Fibroblast of gingiva (primary cell): Measurements from ENCODE around the gene REEP3.
"Not testable (repeated sequence)": the region's sequence is repeated elsewhere in the genome, so short reads cannot be mapped to it uniquely, and the experiment has no call there.

ENCODE experiments used
- DNase-seq: peaks from one replicate; pipeline ENCODE4 v3.0.0-alpha.2; 2011; ENCODE audit warnings: low read depth

Gene REEP3

DNA sequence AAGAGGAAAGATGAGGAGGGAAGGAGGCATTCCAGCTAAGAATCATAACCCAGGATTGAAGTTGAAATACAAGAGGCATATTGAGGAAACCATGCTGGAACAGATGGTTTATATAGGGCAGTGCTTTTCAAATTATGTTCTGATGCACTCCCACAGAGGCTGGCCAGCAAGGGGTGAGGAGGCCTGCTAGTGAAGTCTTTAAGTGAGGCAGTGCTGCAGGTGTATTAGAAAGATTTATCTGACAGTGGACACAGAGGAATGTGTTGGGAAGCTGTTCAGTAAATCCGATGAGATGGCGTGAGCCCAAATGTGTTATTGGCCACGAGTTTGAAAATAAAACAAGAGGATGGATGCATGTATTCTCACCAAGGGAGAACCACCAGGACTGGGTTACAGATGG is 28.6 kb downstream of the REEP3 start:
- DNase-seq: no peak

DNA sequence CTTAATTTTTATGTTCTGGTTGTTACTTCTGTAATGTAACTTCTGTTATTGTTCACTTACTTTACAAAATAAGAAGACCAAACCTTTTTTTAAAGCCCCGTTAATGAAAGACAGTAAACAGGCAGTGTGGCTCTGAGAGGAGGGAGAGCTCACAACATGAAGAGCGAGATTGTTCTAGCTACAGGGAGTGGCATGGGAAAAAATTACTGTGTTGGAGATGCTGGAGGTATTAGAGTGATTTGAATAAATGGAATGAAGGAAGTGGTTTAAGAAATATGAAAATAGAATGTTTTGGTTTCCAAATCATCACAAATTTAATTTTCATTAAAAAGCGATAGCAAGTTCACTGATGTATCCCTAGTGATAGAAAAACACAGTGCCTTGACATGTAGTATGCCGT is 31.8 kb downstream of the REEP3 start:
- peak; percentile 80 for DNase-seq

DNA sequence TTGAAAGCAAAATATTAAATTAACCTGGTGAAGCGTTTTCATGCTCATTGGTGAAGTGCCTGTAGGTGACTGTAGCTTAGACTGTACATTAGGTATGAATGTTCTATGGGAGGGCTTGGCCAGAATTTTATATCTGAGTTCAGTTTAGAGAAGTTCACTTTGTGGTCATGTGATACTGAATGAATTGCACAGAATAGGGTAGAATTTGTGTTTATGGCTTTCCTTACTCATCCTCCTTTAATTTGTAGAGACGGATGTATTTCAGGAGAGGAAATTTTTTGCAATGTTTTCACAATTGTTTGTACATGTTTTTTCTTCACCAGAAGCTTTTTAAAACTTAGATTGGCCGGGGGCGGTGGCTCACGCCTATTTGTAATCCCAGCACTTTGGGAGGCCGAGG is 32.3 kb downstream of the REEP3 start:
- DNase-seq: peak; percentile 70

DNA sequence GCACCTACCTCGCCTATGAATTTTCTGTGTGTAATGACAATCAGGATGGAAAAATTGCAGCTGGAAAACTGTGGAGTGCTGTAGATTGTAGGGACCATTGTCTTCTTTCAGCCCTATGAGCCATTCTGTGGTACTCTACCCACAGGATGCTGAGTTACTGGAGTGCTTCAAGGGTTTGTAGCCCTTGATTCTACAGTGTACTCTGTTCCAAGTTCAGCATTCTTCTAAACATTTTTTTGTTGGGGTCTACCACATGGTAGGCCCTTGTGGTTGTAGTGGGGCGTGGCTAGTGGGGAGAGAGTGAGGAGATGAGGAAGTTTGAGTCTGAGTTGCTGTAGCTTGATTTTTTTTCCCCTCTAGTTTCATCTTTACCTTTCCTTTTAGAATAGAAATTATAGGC is 33.5 kb downstream of the REEP3 start:
- peak; percentile 53 for DNase-seq

DNA sequence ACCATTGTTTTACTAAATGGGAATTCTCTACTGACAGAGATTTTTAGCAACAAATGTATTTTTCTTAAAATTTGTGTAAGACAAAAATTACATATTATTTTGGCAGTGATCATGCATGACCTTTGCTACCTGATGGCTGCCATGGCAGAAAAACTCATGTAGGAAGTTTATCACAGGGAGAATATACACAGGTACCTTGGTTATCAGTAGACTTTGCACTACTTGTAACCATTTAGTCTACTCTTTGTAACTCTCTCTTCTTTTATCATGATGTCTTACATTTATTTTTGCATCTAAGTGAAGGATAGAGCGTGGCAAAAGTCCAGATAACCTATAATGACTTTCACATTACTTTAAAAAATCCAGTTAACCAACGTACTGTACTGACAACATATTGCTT is 34.1 kb downstream of the REEP3 start:
- DNase-seq: peak; percentile 26

DNA sequence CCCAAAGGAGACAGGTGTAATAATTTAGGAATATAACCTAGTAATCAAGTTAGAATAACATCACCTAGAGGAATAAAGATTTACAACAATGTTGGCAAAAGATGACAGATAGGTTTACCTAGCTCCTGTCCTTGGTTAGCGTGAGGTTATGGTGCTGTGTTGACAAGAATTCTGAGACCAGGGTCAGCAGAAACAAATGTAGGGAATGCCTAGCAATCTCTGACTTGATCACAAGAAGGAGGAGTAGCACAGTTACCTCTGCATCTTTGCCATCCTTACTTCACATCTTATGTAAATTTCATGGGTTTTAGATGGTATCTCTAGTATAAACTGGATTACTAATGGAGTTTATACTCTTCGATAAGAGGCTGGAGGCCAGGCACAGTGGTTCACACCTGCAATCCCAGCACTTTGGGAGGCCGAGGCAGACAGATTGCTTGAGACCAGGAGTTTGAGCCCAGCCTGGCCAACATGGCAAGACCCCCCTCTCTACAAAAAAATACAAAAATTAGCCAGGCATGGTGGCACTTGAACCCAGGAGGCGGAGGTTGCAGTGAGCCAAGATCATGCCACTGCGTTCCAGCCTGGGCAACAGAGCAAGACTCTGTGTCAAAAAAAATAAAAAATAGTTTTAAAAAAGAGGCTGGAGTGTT is 37.1 kb downstream of the REEP3 start:
- DNase-seq: no peak

DNA sequence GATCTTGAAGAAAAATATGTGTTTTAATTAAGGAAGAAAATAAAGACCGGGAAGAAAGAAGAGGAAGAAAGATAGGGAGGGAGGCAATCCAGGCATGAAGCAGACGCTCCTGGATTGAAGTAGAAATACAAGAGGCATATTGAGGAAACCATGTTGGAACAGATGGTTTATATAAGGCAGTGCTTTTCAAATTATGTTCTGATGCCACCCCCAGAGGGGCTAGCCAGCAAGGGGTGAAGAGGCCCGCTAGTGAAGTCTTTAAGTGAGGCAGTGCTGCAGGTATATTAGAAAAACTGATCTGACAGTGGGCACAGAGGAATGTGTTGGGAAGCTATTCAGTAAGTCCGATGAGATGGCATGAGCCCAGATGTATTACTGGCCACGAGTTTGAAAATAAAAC is 40.1 kb downstream of the REEP3 start:
- no peak for DNase-seq

DNA sequence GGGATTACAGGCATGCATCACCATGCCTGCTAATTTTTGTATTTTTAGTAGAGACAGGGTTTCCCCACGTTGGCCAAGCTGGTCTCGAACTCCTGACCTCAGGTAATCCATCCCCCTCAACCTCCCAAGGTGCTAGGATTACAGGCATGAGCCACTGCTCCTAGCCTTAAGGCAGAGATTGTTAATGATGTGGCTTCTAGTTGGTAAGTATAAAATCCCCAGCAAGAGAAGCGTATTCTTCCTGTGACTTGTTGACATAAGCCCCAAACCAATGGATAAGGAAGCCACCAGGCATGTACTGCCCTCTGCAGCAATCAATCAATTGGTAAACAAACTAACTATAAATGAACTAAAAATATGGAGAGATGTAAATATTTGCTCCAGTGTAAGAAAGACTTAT is 41.2 kb downstream of the REEP3 start:
- DNase-seq: no peak

DNA sequence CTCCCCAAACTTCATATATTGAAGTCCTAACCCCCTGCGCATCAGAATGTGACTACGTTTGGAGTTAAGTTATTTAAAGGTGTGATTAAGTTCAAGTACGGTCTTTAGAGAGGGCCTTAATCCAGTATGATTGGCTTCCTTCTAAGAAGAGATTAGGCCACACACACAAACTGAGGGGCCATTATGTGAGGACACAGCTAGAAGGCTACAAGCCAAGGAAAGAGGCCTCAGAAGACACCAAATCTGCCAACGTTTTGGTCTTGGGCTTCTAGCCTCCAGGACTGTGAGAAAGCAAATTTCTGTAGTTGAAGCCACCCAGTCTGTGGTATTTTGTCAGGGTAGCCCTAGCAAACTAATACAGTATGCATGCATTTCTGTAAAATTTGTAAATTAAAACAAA is 41.7 kb downstream of the REEP3 start:
- DNase-seq: no peak

DNA sequence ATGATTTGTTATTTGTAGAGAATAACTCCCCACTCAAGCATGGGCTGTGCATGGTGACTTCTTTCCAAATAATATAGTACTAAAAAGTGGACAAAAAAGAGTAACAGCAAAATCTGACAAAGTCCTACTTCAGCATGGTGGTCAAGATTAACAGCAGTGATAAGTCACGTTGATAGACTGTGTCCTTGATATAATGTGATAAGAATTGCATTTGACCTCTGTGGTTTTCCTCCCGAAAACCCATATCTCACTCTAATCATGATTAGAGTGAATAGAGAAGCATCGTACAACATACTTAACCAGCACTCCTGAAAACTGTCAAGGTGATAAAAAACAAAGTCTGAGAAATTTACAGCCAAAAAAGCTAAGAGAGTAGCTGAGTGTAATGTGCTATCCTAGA is 42.4 kb downstream of the REEP3 start:
- DNase-seq: no peak

DNA sequence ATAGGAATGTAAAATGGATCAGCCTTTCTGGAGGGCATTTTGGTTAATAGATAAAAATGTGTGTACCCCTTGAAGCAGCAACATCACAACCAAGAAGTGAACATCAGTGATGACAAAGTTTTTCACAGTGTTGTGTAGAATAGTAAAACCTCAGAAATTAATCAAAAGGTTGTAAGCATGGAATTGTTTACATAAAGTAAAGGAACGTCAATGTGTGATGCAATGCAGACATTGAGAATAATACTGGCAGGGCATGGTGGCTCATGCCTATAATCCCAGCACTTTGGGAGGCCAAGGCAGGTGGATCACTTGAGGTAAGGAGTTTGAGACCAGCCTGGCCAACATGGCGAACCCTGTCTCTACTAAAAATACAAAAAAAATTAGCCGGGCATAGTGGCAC is 43.5 kb downstream of the REEP3 start:
- not testable (repeated sequence) for DNase-seq

DNA sequence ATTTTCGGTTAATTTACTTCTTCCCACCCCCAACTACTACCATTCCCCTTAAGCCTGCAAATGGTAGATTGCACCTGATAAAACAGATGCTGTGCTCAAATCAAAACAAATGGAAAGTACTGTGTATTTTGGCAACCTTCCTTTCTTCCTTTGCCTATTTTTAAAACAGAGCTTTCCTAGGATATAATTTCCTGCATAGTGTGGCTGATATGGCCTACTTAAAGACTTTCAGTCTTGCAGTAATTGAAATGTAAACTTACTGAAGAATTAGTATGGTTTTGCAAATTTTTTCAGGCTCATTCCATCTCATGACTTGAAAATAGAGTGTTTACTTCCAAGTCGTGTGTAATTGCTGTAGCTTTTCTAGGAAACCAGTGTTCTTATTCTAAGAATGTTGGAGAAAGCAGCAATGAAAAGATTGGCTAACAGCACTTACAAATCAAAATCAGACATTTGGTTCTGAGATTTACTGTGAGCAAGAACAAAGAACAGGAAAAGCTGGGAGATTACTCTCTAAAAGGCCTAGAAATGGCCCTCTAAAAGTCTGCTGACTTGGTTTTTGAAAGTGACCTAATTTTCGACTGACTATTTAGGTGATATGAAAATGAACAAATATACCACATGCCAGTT is 52.0 kb downstream of the REEP3 start:
- peak; percentile 92 for DNase-seq

DNA sequence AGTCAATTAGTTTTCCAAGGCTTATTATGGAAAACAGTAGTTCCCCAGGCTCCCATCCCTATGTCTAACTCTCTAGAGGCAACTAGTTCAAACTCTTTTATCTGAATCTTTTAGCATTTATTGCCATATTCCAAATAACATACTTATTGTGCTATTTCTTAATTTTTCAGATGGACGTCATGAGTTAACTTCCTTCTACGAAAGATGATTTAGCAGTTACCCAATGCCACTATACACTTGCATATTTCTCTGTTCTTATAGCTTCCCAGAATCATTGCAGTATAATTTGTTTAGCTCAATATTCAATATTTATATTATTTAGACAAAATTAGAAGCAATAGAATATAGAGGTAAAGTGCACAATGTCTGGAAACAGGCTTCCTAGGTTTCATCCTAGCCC is 52.8 kb downstream of the REEP3 start:
- DNase-seq: no peak

DNA sequence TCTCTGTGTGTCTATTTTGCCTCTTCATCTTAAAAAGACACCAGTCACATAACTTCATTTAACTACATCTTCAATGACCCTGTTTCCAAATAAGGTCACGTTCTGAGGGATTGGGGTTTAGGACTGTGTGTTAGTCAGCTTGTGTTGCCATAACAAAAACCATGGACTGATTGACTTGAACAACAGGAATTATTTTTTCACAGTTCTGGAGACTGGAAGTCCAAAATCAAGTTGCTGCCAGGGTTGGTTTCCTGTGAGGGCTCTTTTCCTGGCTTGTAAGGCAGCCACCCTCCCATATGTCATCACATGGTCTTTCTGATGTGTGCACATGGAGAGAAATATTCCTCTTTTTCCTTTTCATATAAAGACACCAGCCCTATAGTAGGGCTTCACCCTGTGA is 55.3 kb downstream of the REEP3 start:
- no peak for DNase-seq

DNA sequence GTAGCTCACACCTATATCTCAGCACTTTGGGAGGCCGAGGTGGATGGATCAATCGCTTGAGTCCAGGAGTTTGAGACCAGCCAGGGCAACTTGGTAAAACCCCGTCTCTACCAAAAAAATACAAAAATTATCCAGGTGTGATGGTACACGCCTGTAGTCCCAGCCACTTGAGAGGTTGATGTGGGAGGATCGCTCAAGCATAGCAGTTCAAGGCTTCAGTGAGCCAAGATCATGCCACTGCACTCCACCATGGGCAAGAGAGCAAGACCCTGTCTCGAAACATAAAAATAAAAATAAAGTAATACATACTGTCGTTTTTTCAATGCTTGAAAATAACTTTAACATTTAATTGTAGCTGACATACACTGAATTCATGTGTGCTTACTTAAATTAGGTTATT is 57.3 kb downstream of the REEP3 start:
- no peak for DNase-seq

DNA sequence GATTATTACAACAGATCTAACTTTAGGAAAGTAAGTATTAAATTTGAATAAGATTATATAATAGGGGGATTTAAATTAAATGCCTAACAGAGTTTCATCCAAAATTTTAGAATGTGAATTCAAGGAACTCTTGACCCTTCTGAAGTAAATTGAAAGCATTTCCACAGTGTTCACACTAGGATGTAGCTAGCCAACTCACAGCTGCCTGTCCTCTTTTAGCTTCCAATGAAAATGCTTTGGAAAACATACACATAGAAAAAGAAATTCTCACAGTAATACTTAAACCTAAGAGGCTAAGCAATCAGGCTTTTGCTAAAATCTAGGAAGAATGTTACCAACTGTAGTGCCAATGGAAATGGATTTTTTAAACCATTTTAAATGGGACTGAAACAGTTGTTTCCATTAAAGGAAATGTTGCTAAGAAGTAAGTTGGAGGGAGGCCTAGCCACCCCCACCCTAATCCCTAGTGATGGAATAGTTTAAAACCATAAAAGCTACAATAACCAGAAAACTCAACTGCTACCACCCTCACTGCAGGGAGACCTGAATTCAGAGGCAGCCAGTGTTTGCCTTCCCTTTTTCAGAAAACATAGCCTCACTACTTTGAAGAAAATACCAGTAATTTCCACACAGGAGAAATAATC is 58.3 kb downstream of the REEP3 start:
- DNase-seq: no peak

DNA sequence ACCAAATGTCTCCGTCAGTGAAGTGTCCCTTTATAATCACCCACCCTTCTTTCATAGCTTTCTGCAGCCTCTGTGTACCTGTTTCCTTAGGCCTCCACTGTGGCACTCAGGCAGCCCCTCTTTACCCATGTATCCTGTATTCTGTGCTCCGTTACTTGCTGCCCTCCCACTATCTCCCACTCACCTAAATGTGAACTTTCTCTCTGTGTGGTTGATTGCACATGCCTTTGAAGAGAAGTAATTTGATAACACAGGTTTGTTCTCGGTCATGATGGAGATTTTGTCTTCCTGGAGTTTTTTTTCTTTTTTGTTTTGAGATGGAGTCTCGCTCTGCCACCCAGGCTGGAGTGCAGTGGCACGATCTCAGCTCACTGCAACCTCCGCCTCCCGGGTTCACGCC is 61.5 kb downstream of the REEP3 start:
- DNase-seq: no peak

DNA sequence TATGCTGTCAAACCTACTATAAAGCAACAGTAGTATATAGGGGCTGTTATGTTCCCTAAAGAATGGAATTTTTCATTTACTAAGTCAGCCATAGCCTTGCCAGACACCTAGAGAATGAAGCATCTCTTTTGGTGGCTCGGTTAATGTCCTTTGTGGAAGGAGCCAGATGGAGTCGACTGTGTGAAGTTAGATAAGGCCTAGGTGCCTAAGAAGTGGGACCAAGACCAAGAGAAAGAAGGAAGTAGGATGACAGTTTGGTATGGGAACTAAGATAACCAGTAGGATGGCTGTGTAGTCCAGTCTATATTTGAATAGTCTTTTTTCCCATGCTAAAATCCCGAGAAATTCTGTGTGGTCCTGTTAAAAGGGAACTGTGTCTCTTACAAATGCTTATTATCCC is 62.2 kb downstream of the REEP3 start:
- DNase-seq: no peak

DNA sequence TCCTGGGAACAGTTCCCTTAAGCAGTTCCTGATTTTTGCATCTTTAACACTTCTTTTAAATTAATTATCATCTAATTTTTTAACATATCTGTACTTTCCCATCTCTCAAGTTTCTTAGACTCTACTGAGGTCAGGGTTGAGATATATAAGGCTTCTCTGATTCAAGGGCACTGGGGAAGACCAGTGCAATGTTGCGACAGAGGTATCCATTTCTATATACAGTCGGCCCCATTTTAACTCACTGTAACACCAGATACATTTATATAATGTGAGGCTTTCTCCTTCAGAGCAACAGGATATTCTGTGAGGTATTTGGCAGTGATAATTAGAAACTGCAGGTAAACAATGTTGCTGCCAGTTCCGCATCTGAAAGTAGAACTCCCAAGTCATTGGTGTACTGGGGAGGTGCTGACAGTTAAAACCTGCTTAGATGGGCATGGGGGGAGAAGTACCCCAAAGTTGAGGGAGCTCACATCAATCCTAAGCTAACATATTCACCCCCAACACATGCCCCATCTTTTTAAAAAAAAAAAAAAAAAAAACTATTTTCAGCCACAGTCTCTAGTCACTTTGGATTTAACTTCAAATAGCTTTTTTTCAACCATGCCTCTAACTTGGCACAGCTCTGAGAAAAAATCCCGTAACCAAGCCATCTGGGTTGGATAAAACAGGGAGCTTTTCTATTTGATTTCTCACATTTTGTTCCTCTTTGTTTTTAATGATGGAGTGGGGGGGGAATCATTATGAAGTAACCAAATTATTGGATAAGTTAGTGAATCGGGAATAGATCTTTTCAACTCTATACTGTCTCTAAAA is 62.9 kb downstream of the REEP3 start:
- DNase-seq: peak; percentile 3

DNA sequence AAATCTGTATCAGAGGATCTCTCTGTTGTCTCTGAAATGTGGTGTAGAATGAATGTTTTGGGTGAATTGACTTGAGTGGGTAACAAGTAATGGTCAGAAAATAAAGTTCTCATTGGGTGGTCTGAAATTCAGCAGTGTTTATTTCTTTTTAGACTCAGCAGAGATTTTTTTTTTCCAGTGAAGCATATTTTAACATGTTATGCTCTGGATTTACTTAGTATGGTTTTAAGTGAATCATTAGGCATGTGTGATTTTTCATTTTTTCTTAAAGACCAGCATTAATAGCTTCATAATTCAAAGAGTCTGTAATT is 63.5 kb downstream of the REEP3 start:
- DNase-seq: no peak

DNA sequence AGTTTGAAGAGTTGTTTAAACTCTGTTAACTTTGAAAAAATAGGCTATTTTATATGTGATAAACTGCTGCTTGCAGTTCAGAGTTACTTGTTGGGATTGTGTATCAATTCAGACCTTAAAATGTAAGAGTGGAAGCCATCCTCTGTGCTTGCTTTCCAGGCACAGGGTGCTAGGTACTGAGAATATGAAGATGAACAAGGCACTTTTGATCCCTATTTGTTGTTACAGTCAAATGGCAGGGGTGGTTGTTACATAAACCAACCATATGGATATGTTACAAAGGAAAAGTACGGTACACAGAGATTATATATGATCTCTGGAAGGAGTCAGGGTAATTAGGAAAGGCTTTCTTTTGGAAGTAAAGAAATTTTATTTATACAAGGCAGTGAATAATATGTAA is 63.8 kb downstream of the REEP3 start:
- no peak for DNase-seq

DNA sequence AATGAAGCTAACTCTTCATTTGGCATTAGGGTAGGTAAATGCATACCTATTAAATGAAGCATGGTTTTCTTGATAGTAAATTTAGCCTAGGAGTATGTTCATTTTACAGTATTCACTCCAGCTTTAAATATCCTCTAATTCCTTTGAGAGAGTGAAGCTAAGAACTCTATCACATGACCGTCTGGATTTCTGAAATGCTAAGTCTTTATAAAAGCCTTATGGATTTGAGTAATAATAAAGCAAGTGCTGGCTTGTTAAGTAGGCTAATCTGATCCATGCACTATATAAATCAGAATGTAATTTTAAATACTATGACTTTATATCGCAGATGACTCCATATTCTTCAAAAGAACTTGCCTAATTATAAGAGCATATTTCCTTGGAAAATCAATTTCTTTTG is 64.8 kb downstream of the REEP3 start:
- no peak for DNase-seq

DNA sequence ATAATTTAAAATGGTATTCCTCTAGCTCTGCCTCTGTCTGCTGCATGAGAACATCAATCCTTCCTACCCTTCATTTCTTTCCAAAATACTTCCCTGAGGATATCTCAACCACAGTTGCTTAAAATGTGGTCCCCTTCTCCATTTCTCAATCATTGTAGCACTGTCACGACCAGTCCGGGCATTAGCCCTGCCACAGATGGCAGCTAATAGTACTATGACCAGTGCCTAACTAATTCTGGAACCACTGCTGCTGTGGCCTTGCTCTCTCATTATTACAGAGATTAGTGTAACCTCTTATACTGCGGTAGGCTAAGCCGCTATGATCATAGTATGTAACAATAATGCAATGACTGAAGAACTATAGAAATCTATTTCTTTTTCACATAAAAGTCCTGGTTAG is 66.0 kb downstream of the REEP3 start:
- DNase-seq: no peak
